Thoracic aorta (tissue), 2 donors: ENCODE measurements around the gene FZD2. TPM values are rescaled to one million over a fixed set of nuclear protein-coding genes. Genes with fewer than 3 reads are reported as not detected.

ENCODE experiments used
- ATAC-seq: fragments of 150-250 bp; one replicate; pipeline ENCODE4 v1.8.0; 2017; ENCODE audit warnings: low read depth; ENCODE audit not compliant: insufficient number of reproducible peaks, low FRiP score
- DNase-seq: peaks from one replicate; pipeline ENCODE4 v3.0.0-alpha.2; 2020; ENCODE audit warnings: low spot score
- H3K27ac ChIP-seq, 2 donors: fragments of 200-600 bp; sonication (generic); 1 replicate in 1 of 2; 2 replicates in 1 of 2; pipeline ENCODE4 v1.5.1; 2016; ENCODE audit warnings: mild to moderate bottlenecking in 2 of 2, moderate library complexity in 2 of 2
- H3K27me3 ChIP-seq: fragments of 200-600 bp; sonication (generic); replicated peaks from 2 replicates; pipeline ENCODE4 v1.6.0; 2016; ENCODE audit warnings: mild to moderate bottlenecking; ENCODE audit not compliant: insufficient read depth
- H3K36me3 ChIP-seq: fragments of 200-600 bp; sonication (generic); one replicate; pipeline ENCODE4 v1.5.1; 2016
- H3K4me1 ChIP-seq, 2 donors: fragments of 200-600 bp; sonication (generic); 1 replicate in 1 of 2; 2 replicates in 1 of 2; pipeline versions ENCODE4 v1.5.1 to v1.6.0; 2016; ENCODE audit warnings: low read depth in 2 of 2, mild to moderate bottlenecking in 1 of 2; ENCODE audit not compliant: control insufficient read depth in 1 of 2
- H3K4me3 ChIP-seq: fragments of 200-600 bp; sonication (generic); 2 replicates; pipeline ENCODE4 v1.5.1; 2016; ENCODE audit warnings: mild to moderate bottlenecking
- H3K9me3 ChIP-seq: fragments of 200-600 bp; sonication (generic); 2 replicates; pipeline ENCODE4 v1.5.1; 2016
- CTCF ChIP-seq: fragments of 200-600 bp; sonication (generic); IDR thresholded peaks from one replicate; pipeline ENCODE4 v1.5.1; 2019; ENCODE audit warnings: antibody characterized with exemption
- total RNA-seq, 2 donors: library from RNA; depleted of rRNA; stranded (reverse); fragments of >200 nt; gene quantifications; one replicate each; pipeline versions ENCODE4 v1.1.0 to v1.2.3, GENCODE V29; 2016

Gene FZD2
- total RNA-seq, 2 donors from 2014 or later: 12.6 to 24.2 TPM

DNA sequence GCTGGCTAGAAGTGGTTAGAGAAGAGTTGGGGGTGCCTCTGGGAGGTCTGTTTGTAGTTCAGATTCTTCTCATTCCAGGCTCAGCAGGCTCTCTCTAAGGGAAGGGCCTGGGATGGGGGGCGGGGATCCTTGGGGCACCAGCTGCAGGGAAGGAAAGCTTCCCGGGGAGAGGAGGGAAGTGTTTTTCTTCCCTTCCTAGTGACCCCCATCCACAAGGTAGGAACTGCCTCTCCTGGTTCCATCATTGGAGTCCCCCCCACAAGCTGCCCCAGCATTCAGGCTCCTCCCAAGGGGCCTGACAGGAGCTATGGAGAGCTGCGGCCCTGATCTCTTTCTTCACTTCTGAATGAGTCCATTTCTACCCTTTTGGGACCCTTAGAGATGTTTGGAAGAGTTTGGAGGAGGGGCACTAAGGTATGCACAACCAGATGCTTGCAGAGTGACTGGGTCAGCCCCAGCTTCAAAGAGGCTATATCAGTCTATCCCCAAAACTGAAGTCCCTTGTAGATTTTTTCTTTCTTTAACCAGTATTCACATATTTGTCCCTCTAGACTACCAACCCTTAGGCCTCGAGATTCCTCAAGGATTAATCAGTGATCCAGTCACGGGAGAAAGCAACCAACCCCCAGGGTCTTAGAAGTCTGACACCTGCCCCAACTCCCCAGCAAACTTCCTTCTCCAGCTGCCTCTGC lies 13.9 kb upstream of the FZD2 start:
- TF ChIP-seq CTCF: no peak
- no peaks in the 10 kb centered on the region for H3K9me3 ChIP-seq
- ATAC-seq (no peak), DNase-seq (no peak)
- H3K4me1 ChIP-seq: peaks cover 4 to 24% of the 10 kb centered on the region in 2 donors
- H3K27ac ChIP-seq: peak overlapping the region in 1 of 2 donors; percentile 3
- no peaks in the 10 kb centered on the region for H3K27me3 ChIP-seq
- H3K4me3 ChIP-seq: no peak overlapping the region
- no peaks in the 10 kb centered on the region for H3K36me3 ChIP-seq

GRCh38 chr17:44543905-44544523 lies 13.3 kb upstream of the FZD2 start:
- H3K27me3 ChIP-seq: no peaks in the 10 kb centered on the region
- DNase-seq: no peak
- no peak overlapping the region for H3K4me3 ChIP-seq
- H3K9me3 ChIP-seq: no peaks in the 10 kb centered on the region
- TF ChIP-seq CTCF: no peak
- H3K27ac ChIP-seq: no peak overlapping the region
- H3K4me1 ChIP-seq: peaks cover 4 to 24% of the 10 kb centered on the region in 2 donors
- ATAC-seq: no peak
- no peaks in the 10 kb centered on the region for H3K36me3 ChIP-seq

GRCh38 chr17:44546671-44547606 lies 10.3 kb upstream of the FZD2 start:
- Histone ChIP-seq H3K36me3 (no peaks in the 10 kb centered on the region), H3K4me3 (no peak overlapping the region), H3K4me1 (peaks cover 4 to 24% of the 10 kb centered on the region in 2 donors), H3K27me3 (no peaks in the 10 kb centered on the region), H3K9me3 (no peaks in the 10 kb centered on the region), H3K27ac (peak overlapping the region in 1 of 2 donors; percentile 38)
- no peak for TF ChIP-seq CTCF
- ATAC-seq: no peak
- DNase-seq: no peak

GRCh38 chr17:44547625-44548267 lies 9.5 kb upstream of the FZD2 start:
- no peak for DNase-seq
- Histone ChIP-seq H3K36me3 (no peaks in the 10 kb centered on the region), H3K4me1 (peaks cover 4 to 23% of the 10 kb centered on the region in 2 donors), H3K4me3 (no peak overlapping the region), H3K9me3 (no peaks in the 10 kb centered on the region), H3K27me3 (no peaks in the 10 kb centered on the region), H3K27ac (no peak overlapping the region)
- ATAC-seq: no peak
- TF ChIP-seq CTCF: no peak
